GM19452 (cell line): ENCODE results near the gene BTNL2.
"Not testable (repeated sequence)": the region's sequence is repeated elsewhere in the genome, so short reads cannot be mapped to it uniquely, and the experiment has no call there.

Experiments used
- ATAC-seq: cut with Tn5 transposase; IDR thresholded peaks from one replicate; pipeline ENCODE4 v1.9.1; 2021; ENCODE audit not compliant: unreplicated experiment

Gene BTNL2

GRCh38 chr6:32406857-32407256, at the start of gene BTNL2:
BTNL2 (minus strand) TSS chr6:32407181; CDS start chr6:32407123, 58 bp downstream.
- no peak for ATAC-seq

GRCh38 chr6:32449088-32449736, 42.2 kb upstream of the BTNL2 start:
- no peak for ATAC-seq

GRCh38 chr6:32447932-32448331, 41.0 kb upstream of the BTNL2 start:
- ATAC-seq = no peak

GRCh38 chr6:32445321-32445854, 38.4 kb upstream of the BTNL2 start:
- ATAC-seq = no peak

- ATAC-seq = no peak
Measured at GRCh38 chr6:32444433-32444832, 37.5 kb upstream of the BTNL2 start.

GRCh38 chr6:32442977-32443552, 36.1 kb upstream of the BTNL2 start:
- ATAC-seq = no peak

GRCh38 chr6:32442243-32442667, 35.3 kb upstream of the BTNL2 start:
- no peak for ATAC-seq

GRCh38 chr6:32439602-32440214, 32.7 kb upstream of the BTNL2 start, which contains the start of gene HLA-DRA:
HLA-DRA (plus strand) TSS chr6:32439887; CDS start chr6:32439951, 64 bp downstream.
- ATAC-seq = peak; percentile 71

GRCh38 chr6:32439139-32439538, 32.2 kb upstream of the BTNL2 start:
- no peak for ATAC-seq

- peak; percentile 57 for ATAC-seq
Measured at GRCh38 chr6:32436995-32437836, 30.2 kb upstream of the BTNL2 start.

GRCh38 chr6:32436186-32436585, 29.2 kb upstream of the BTNL2 start:
- no peak for ATAC-seq

GRCh38 chr6:32433950-32434349, 27.0 kb upstream of the BTNL2 start:
- ATAC-seq = not testable (repeated sequence)

GRCh38 chr6:32432050-32432450, 25.1 kb upstream of the BTNL2 start:
- ATAC-seq = no peak

GRCh38 chr6:32431142-32431541, 24.2 kb upstream of the BTNL2 start:
- ATAC-seq = no peak

GRCh38 chr6:32430179-32430578, 23.2 kb upstream of the BTNL2 start:
- no peak for ATAC-seq

- ATAC-seq = no peak
Measured at GRCh38 chr6:32427934-32428474, 21.0 kb upstream of the BTNL2 start.

- no peak for ATAC-seq
Measured at GRCh38 chr6:32427218-32427617, 20.2 kb upstream of the BTNL2 start.

GRCh38 chr6:32426338-32426737, 19.4 kb upstream of the BTNL2 start:
- ATAC-seq = no peak

GRCh38 chr6:32424589-32425300, 17.8 kb upstream of the BTNL2 start:
- no peak for ATAC-seq

GRCh38 chr6:32416036-32416435, 9.1 kb upstream of the BTNL2 start:
- ATAC-seq = no peak
